Cardiac muscle cell (in vitro differentiated cells and primary cell): Measurements from ENCODE around the gene CFAP46. TPM values are rescaled to one million over a fixed set of nuclear protein-coding genes. Genes with fewer than 3 reads are reported as not detected.
"Not testable (repeated sequence)": the region's sequence is repeated elsewhere in the genome, so short reads cannot be mapped to it uniquely, and the experiment has no call there.

Experiments
- DNase-seq, 2 donors: peaks; one replicate each; pipeline versions ENCODE4 v3.0.0 to v3.0.0-alpha.2; 2010 to 2017; ENCODE audit warnings: low read depth in 1 of 2, low spot score in 1 of 2
- H3K27ac ChIP-seq: fragments of 200-600 bp; sonication (generic); 2 replicates; pipeline ENCODE4 v1.5.1; 2016
- H3K27me3 ChIP-seq: fragments of 200-600 bp; sonication (generic); 2 replicates; pipeline ENCODE4 v1.6.0; 2016; ENCODE audit warnings: control low read depth
- H3K36me3 ChIP-seq: fragments of 200-600 bp; sonication (generic); 2 replicates; pipeline ENCODE4 v1.5.1; 2016; ENCODE audit warnings: control low read depth
- H3K4me1 ChIP-seq: fragments of 200-600 bp; sonication (generic); 2 replicates; pipeline ENCODE4 v1.8.1; 2017; ENCODE audit warnings: low read depth, mild to moderate bottlenecking, mixed run types
- H3K4me3 ChIP-seq: fragments of 200-600 bp; sonication (generic); 2 replicates; pipeline ENCODE4 v1.5.1; 2016; ENCODE audit warnings: mild to moderate bottlenecking
- H3K9me3 ChIP-seq: fragments of 200-600 bp; sonication (generic); 2 replicates; pipeline ENCODE4 v1.5.1; 2017; ENCODE audit warnings: low read depth, mild to moderate bottlenecking, control low read depth
- polyA plus RNA-seq: library from polyadenylated mRNA; unstranded; fragments of >200 nt; fragmentation: Nextera tagmentation; extraction: Ambion mirVana; gene quantifications from 2 replicates; pipeline ENCODE4 v1.2.1, GENCODE V29; 2016
- total RNA-seq: library from RNA; depleted of rRNA; stranded (reverse); fragments of >200 nt; gene quantifications from 2 replicates; pipeline ENCODE4 v1.2.3, GENCODE V29; 2016
- TF ChIP-seq, protein P1 (sequence below): IDR thresholded peaks from 2 replicates; pipeline ENCODE4 v1.5.1; 2012; ENCODE audit warnings: low read depth, mild to moderate bottlenecking, low read length

CFAP46 gene
- total and polyA plus RNA-seq, 2 experiments from 2014 or later: 2.8 to 4.5 TPM

DNA sequence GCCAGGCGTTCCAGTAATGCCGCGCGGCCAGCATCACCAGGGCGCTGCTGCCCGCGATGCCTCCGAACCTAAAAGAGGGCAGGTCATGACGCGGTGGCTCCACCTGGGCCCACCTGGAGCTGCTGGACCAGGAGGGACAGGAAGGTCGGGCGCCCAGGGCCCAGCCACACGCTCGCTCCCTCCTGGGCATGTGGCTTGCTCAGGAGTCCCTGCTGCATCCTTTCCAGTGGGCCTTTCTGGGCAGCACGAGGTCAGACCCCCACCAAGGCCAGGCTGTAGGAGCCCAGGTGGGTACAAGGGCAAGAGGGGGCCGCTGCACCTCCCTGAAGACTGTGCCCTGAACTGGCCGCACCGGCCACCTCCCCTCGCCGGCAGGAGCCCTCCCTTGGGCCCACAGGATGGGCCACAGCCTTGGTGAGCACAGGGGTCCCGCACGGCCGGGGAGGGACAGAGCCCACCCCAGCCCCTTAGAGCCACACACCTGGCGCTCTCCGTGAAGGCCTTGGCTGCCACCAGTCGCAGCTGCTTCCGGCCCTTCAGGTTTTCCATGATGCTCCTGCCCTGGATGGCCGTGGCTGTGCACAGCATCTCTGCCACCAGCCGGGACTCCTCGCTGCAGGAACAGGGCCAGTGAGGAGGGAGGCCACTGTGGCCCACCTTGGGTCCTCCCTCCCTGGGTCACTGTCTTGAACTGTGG is 43.2 kb downstream of the CFAP46 start:
- Histone ChIP-seq H3K36me3 (no peaks in the 10 kb centered on the region), H3K9me3 (no peaks in the 10 kb centered on the region), H3K4me3 (no peak overlapping the region), H3K27ac (no peak overlapping the region), H3K27me3 (no peaks in the 10 kb centered on the region), H3K4me1 (peaks cover under 1% of the 10 kb centered on the region)
- TF ChIP-seq, protein P1, sequence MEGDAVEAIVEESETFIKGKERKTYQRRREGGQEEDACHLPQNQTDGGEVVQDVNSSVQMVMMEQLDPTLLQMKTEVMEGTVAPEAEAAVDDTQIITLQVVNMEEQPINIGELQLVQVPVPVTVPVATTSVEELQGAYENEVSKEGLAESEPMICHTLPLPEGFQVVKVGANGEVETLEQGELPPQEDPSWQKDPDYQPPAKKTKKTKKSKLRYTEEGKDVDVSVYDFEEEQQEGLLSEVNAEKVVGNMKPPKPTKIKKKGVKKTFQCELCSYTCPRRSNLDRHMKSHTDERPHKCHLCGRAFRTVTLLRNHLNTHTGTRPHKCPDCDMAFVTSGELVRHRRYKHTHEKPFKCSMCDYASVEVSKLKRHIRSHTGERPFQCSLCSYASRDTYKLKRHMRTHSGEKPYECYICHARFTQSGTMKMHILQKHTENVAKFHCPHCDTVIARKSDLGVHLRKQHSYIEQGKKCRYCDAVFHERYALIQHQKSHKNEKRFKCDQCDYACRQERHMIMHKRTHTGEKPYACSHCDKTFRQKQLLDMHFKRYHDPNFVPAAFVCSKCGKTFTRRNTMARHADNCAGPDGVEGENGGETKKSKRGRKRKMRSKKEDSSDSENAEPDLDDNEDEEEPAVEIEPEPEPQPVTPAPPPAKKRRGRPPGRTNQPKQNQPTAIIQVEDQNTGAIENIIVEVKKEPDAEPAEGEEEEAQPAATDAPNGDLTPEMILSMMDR: no peak
- no peak for DNase-seq

DNA sequence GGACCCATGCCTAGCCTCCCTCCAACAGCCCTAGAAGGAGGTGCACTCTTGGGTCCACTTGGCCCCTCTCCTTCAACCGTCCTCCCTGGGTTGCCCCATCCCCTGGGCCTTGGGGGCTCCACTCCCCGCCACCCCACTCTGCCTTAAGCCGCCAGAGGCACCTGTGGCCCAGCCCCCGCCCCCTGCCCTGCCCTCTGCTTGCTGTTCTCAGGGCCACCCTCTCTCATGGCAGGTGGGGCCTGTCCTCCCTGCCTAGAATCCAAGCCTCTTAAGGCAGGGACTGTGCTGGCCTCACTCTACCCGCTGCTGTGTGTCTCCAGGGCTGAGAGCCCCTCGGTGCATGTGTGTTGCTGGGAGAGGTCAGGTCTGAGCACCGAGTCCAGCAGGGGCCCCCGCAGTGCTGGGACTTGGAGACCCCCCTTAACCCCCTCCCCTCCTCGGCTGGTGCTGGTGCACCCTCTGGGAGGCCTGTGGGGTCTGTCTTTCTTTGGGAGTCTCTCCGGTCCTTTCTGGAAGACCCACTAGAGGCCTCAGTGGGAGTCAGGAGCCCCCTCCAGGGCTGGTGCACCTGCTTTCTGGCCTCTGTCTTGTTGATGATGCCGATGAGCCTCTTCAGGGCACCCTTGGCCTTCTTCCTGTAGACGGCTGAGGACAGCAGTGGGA is 43.8 kb downstream of the CFAP46 start:
- TF ChIP-seq, protein P1: no peak
- no peak for DNase-seq
- H3K4me3 ChIP-seq: no peak overlapping the region
- no peak overlapping the region for H3K27ac ChIP-seq
- H3K36me3 ChIP-seq: no peaks in the 10 kb centered on the region
- peaks cover 5% of the 10 kb centered on the region for H3K4me1 ChIP-seq
- H3K27me3 ChIP-seq: no peaks in the 10 kb centered on the region
- H3K9me3 ChIP-seq: no peaks in the 10 kb centered on the region

DNA sequence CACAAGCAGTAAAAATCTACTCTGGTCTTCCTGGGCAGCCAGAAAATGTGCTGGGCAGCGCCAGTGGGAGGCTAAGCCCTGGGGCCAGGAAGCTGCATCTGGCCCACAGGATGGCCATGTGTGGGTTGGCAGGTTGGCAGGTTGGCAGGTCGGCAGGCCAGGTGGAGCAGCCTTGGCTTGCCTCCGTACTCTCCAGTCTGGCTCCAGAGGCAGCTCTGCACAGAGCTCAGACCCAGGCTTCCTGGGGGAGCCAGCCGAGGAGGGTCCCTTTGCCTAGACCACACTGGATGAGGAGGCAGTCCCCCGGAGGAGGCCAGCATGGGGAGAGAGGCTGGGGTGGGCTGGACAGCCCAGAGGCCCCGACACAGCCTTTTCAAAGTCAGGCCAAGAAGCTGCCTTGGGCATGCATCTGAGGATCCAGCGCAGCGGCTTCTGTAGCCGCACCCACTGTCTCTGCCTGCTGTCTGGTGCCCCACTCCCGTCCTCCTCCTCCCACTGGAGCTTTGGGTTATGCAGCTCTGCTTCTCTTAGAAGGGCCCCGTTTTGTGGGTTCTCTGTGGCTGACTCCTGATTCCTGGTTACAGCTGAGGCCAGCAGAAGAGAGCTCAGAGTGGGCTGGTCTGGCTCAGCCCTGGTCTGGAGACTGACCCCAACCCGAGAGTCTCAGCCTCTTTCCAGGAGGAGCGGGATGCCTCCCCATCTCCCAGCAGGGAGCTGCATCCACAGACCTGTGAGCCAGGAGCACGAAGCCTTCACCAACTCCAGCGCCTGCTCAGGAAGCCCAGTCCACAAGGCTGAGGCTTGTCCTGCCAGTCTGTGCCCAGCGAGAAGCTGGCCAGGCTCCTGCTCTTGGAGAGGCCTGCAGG is 44.6 kb downstream of the CFAP46 start:
- TF ChIP-seq, protein P1: no peak
- H3K4me3 ChIP-seq: no peak overlapping the region
- H3K27me3 ChIP-seq: no peaks in the 10 kb centered on the region
- no peaks in the 10 kb centered on the region for H3K9me3 ChIP-seq
- no peaks in the 10 kb centered on the region for H3K36me3 ChIP-seq
- no peak overlapping the region for H3K27ac ChIP-seq
- no peak for DNase-seq
- peaks cover 13% of the 10 kb centered on the region for H3K4me1 ChIP-seq

DNA sequence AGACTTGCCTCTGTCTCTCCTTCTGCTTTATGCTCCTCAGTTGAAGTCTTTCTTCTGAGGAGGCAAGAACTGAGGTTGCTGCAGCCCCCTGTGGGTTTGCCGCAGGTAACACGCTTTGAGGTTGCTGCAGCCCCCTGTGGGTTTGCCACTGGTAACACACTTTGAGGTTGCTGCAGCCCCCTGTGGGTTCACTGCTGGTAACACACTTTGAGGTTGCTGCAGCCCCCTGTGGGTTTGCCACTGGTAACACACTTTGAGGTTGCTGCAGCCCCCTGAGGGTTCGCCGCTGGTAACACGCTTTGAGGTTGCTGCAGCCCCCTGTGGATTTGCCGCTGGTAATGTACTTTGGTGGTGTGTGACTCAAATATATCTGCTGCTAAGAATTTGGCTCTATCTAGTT is 48.6 kb downstream of the CFAP46 start:
- not testable (repeated sequence) for H3K4me3 ChIP-seq, H3K9me3 ChIP-seq, H3K36me3 ChIP-seq, H3K27me3 ChIP-seq, H3K27ac ChIP-seq
- TF ChIP-seq, protein P1: peak; percentile 36
- H3K4me1 ChIP-seq: peaks cover 41% of the 10 kb centered on the region
- peak in 1 of 2 donors; percentile 35 for DNase-seq

DNA sequence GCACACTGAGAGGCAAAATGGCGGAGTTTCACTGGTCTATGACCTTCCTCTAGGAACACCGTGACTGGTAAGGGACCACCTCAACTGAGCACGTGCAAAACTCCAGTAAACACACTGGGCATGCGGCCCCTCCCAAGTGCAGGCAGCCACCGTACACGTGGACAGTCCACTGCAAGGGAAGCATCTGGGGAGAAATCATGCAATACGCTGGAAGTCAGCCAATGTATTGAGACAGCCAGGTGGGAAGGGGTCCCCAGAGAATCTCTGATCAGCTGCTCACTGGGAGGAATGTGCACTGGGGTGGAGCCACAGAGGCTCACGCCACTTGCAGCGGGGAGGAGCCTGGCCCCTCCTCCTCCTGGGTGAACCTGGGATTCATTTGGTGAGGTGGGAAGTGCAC is 49.3 kb downstream of the CFAP46 start:
- peaks cover 41% of the 10 kb centered on the region for H3K4me1 ChIP-seq
- H3K27ac ChIP-seq: peak overlapping the region; percentile 95
- H3K4me3 ChIP-seq: no peak overlapping the region
- H3K27me3 ChIP-seq: no peaks in the 10 kb centered on the region
- H3K9me3 ChIP-seq: no peaks in the 10 kb centered on the region
- peak in 1 of 2 donors; percentile 8 for DNase-seq
- H3K36me3 ChIP-seq: no peaks in the 10 kb centered on the region
- TF ChIP-seq, protein P1: no peak
